ENCODE measurements around the gene MTARC2. TPM values are rescaled to one million over a fixed set of nuclear protein-coding genes. Genes with fewer than 3 reads are reported as not detected.

MTARC2 gene
- total RNA-seq, 2 experiments from 2014 or later = not detected

- Mint-ChIP-seq H3K27me3 (ENCODE audit: low read depth) (peaks cover 14% of the 10 kb centered on the region), H3K27ac (no peak overlapping the region), H3K4me3 (no peak overlapping the region), H3K36me3 (ENCODE audit: low read depth) (no peaks in the 10 kb centered on the region), H3K4me1 (ENCODE audit: low read depth) (no peaks in the 10 kb centered on the region), H3K9me3 (no peaks in the 10 kb centered on the region)
- CTCF ChIA-PET = interaction anchor here (0.6 to 1.5 kb wide), 9 partner anchors 11 to 495 kb away, joined by 3 to 9 read pairs (median 4); partner anchors contain the start of gene MTARC1
- intact Hi-C loops (cut with micrococcal nuclease) = loop anchor here (1.0 to 5.0 kb wide), 2 partner anchors 558 to 938 kb away; no protein-coding TSS in a partner anchor
- DNase-seq = peak; percentile 54
Measured at GRCh38 chr1:220775240-220775853, 27.2 kb downstream of the MTARC2 start.

GRCh38 chr1:220776254-220776653, 28.1 kb downstream of the MTARC2 start:
- DNase-seq = no peak
- CTCF ChIA-PET = interaction anchor here (0.9 to 1.8 kb wide), 10 partner anchors 10 to 358 kb away, joined by 3 to 9 read pairs (median 4); partner anchors contain the start of gene MTARC1
- Mint-ChIP-seq H3K9me3 (no peaks in the 10 kb centered on the region), H3K4me1 (ENCODE audit: low read depth) (no peaks in the 10 kb centered on the region), H3K4me3 (no peak overlapping the region), H3K27ac (no peak overlapping the region), H3K36me3 (ENCODE audit: low read depth) (no peaks in the 10 kb centered on the region), H3K27me3 (ENCODE audit: low read depth) (peaks cover 14% of the 10 kb centered on the region)
- intact Hi-C loops (cut with micrococcal nuclease) = loop anchor here (1.0 to 5.0 kb wide), 5 partner anchors 86 to 587 kb away; partner anchors contain the start of gene C1orf115

- H3K4me3 Mint-ChIP-seq = no peak overlapping the region
- no peak overlapping the region for H3K27ac Mint-ChIP-seq
- H3K9me3 Mint-ChIP-seq = no peaks in the 10 kb centered on the region
- peak; percentile 79 for DNase-seq
- H3K4me1 Mint-ChIP-seq (ENCODE audit: low read depth) = no peaks in the 10 kb centered on the region
- intact Hi-C loops (cut with micrococcal nuclease) = loop anchor here (1.0 to 5.0 kb wide), 5 partner anchors 87 to 588 kb away; partner anchors contain the start of gene C1orf115
- peaks cover 14% of the 10 kb centered on the region for H3K27me3 Mint-ChIP-seq (ENCODE audit: low read depth)
- no peaks in the 10 kb centered on the region for H3K36me3 Mint-ChIP-seq (ENCODE audit: low read depth)
- CTCF ChIA-PET = interaction anchor here (0.7 to 1.8 kb wide), 10 partner anchors 9 to 358 kb away, joined by 3 to 6 read pairs (median 4); partner anchors contain the start of gene MTARC1
Measured at GRCh38 chr1:220776720-220777326, 28.7 kb downstream of the MTARC2 start.

GRCh38 chr1:220783453-220783852, 35.3 kb downstream of the MTARC2 start:
- no peaks in the 10 kb centered on the region for H3K9me3 Mint-ChIP-seq
- intact Hi-C loops (cut with micrococcal nuclease) = no loop called here
- no peaks in the 10 kb centered on the region for H3K4me1 Mint-ChIP-seq (ENCODE audit: low read depth)
- CTCF ChIA-PET = no interaction called here
- H3K27ac Mint-ChIP-seq = no peak overlapping the region
- no peaks in the 10 kb centered on the region for H3K36me3 Mint-ChIP-seq (ENCODE audit: low read depth)
- DNase-seq = no peak
- H3K4me3 Mint-ChIP-seq = no peak overlapping the region
- H3K27me3 Mint-ChIP-seq (ENCODE audit: low read depth) = peaks cover 39% of the 10 kb centered on the region

- Mint-ChIP-seq H3K4me1 (ENCODE audit: low read depth) (no peaks in the 10 kb centered on the region), H3K9me3 (no peaks in the 10 kb centered on the region), H3K27me3 (ENCODE audit: low read depth) (peaks cover 44% of the 10 kb centered on the region), H3K4me3 (no peak overlapping the region), H3K27ac (no peak overlapping the region), H3K36me3 (ENCODE audit: low read depth) (no peaks in the 10 kb centered on the region)
- intact Hi-C loops (cut with micrococcal nuclease) = no loop called here
- DNase-seq = no peak
- CTCF ChIA-PET = no interaction called here
Measured at GRCh38 chr1:220784751-220785150, 36.6 kb downstream of the MTARC2 start.

- intact Hi-C loops (cut with micrococcal nuclease) = no loop called here
- no peak for DNase-seq
- Mint-ChIP-seq H3K27ac (no peak overlapping the region), H3K36me3 (ENCODE audit: low read depth) (no peaks in the 10 kb centered on the region), H3K4me3 (no peak overlapping the region), H3K4me1 (ENCODE audit: low read depth) (no peaks in the 10 kb centered on the region), H3K27me3 (ENCODE audit: low read depth) (peaks cover 46% of the 10 kb centered on the region), H3K9me3 (no peaks in the 10 kb centered on the region)
- CTCF ChIA-PET = interaction anchor here (1.1 to 2.1 kb wide), 4 partner anchors 9 to 18 kb away, joined by 4 to 9 read pairs (median 5); no protein-coding TSS in a partner anchor
Measured at GRCh38 chr1:220785166-220786056, 37.3 kb downstream of the MTARC2 start.

- CTCF ChIA-PET = interaction anchor here (0.6 to 2.1 kb wide), 5 partner anchors 9 to 104 kb away, joined by 3 to 9 read pairs (median 5); no protein-coding TSS in a partner anchor
- peak; percentile 7 for DNase-seq
- Mint-ChIP-seq H3K36me3 (ENCODE audit: low read depth) (no peaks in the 10 kb centered on the region), H3K4me1 (ENCODE audit: low read depth) (no peaks in the 10 kb centered on the region), H3K4me3 (peak overlapping the region; percentile 30), H3K27me3 (ENCODE audit: low read depth) (peaks cover 46% of the 10 kb centered on the region), H3K9me3 (no peaks in the 10 kb centered on the region), H3K27ac (no peak overlapping the region)
- intact Hi-C loops (cut with micrococcal nuclease) = no loop called here
Measured at GRCh38 chr1:220786057-220786336, 37.9 kb downstream of the MTARC2 start.

GRCh38 chr1:220786337-220787068, 38.4 kb downstream of the MTARC2 start, which contains the start of gene MTARC1:
Gene MTARC1, plus strand, starts transcription at chr1:220786913. Its CDS starts 32 bp downstream, at chr1:220786945.
- H3K27me3 Mint-ChIP-seq (ENCODE audit: low read depth) = peaks cover 46% of the 10 kb centered on the region
- H3K36me3 Mint-ChIP-seq (ENCODE audit: low read depth) = no peaks in the 10 kb centered on the region
- CTCF ChIA-PET = interaction anchor here (0.6 to 2.1 kb wide), 5 partner anchors 9 to 105 kb away, joined by 3 to 9 read pairs (median 5); no protein-coding TSS in a partner anchor
- no peaks in the 10 kb centered on the region for H3K4me1 Mint-ChIP-seq (ENCODE audit: low read depth)
- peak within 1 kb of the TSS; percentile 49 for H3K4me3 Mint-ChIP-seq
- intact Hi-C loops (cut with micrococcal nuclease) = no loop called here
- DNase-seq = no peak
- no peaks in the 10 kb centered on the region for H3K9me3 Mint-ChIP-seq
- H3K27ac Mint-ChIP-seq = no peak within 1 kb of the TSS

GRCh38 chr1:220787069-220787619, 39.0 kb downstream of the MTARC2 start:
- peak overlapping the region; percentile 49 for H3K4me3 Mint-ChIP-seq
- CTCF ChIA-PET = interaction anchor here (1.1 to 2.1 kb wide), 4 partner anchors 8 to 13 kb away, joined by 3 to 9 read pairs (median 4); no protein-coding TSS in a partner anchor
- no peak overlapping the region for H3K27ac Mint-ChIP-seq
- intact Hi-C loops (cut with micrococcal nuclease) = no loop called here
- DNase-seq = no peak
- no peaks in the 10 kb centered on the region for H3K36me3 Mint-ChIP-seq (ENCODE audit: low read depth)
- peaks cover 46% of the 10 kb centered on the region for H3K27me3 Mint-ChIP-seq (ENCODE audit: low read depth)
- no peaks in the 10 kb centered on the region for H3K4me1 Mint-ChIP-seq (ENCODE audit: low read depth)
- H3K9me3 Mint-ChIP-seq = no peaks in the 10 kb centered on the region

- Mint-ChIP-seq H3K4me3 (no peak overlapping the region), H3K9me3 (no peaks in the 10 kb centered on the region), H3K27ac (no peak overlapping the region), H3K27me3 (ENCODE audit: low read depth) (peaks cover 34% of the 10 kb centered on the region), H3K4me1 (ENCODE audit: low read depth) (no peaks in the 10 kb centered on the region), H3K36me3 (ENCODE audit: low read depth) (no peaks in the 10 kb centered on the region)
- intact Hi-C loops (cut with micrococcal nuclease) = no loop called here
- no peak for DNase-seq
- CTCF ChIA-PET = interaction anchor here (0.6 to 1.6 kb wide), 5 partner anchors 14 to 315 kb away, joined by 3 to 5 read pairs (median 3); no protein-coding TSS in a partner anchor
Measured at GRCh38 chr1:220788900-220789299, 40.8 kb downstream of the MTARC2 start.

- H3K4me3 Mint-ChIP-seq = no peak overlapping the region
- H3K9me3 Mint-ChIP-seq = no peaks in the 10 kb centered on the region
- intact Hi-C loops (cut with micrococcal nuclease) = no loop called here
- peaks cover 34% of the 10 kb centered on the region for H3K27me3 Mint-ChIP-seq (ENCODE audit: low read depth)
- H3K27ac Mint-ChIP-seq = no peak overlapping the region
- CTCF ChIA-PET = interaction anchor here (0.9 to 1.6 kb wide), 2 partner anchors 14 to 20 kb away, joined by 3 to 5 read pairs; no protein-coding TSS in a partner anchor
- H3K4me1 Mint-ChIP-seq (ENCODE audit: low read depth) = no peaks in the 10 kb centered on the region
- no peaks in the 10 kb centered on the region for H3K36me3 Mint-ChIP-seq (ENCODE audit: low read depth)
- DNase-seq = no peak
Measured at GRCh38 chr1:220789532-220790147, 41.5 kb downstream of the MTARC2 start.

Data from activated naive CD4-positive, alpha-beta T cell treated with anti-CD3 and anti-CD28 coated beads for 36 hours (primary cell).